Nephron progenitor cell (in vitro differentiated cells): ENCODE results near the gene PFKFB1.
"Not testable (repeated sequence)": the region's sequence is repeated elsewhere in the genome, so short reads cannot be mapped to it uniquely, and the experiment has no call there.

Experiments
- DNase-seq: peaks from one replicate; pipeline ENCODE4 v3.0.0; 2021
- H3K27ac Mint-ChIP-seq: 2 replicates; pipeline ENCODE4 v1.8.0; 2021; ENCODE audit warnings: mild to moderate bottlenecking, moderate library complexity, mixed read lengths
- H3K27me3 Mint-ChIP-seq: 2 replicates; pipeline ENCODE4 v1.8.0; 2021; ENCODE audit warnings: mild to moderate bottlenecking, low read depth, mixed read lengths; ENCODE audit not compliant: poor library complexity
- H3K36me3 Mint-ChIP-seq: 2 replicates; pipeline ENCODE4 v1.8.0; 2021; ENCODE audit warnings: low read depth, mixed read lengths
- H3K4me1 Mint-ChIP-seq: 2 replicates; pipeline ENCODE4 v1.8.0; 2021; ENCODE audit warnings: mixed read lengths
- H3K4me3 Mint-ChIP-seq: 2 replicates; pipeline ENCODE4 v1.8.0; 2021; ENCODE audit warnings: mild to moderate bottlenecking, moderate library complexity, mixed read lengths
- H3K9me3 Mint-ChIP-seq: 2 replicates; pipeline ENCODE4 v1.8.0; 2021; ENCODE audit warnings: mild to moderate bottlenecking, moderate library complexity, mixed read lengths
- TF ChIP-seq, protein P1 (sequence below): fragments of 200-600 bp; sonication (generic); IDR thresholded peaks from 2 replicates; pipeline ENCODE4 v1.5.0; 2021; ENCODE audit warnings: antibody characterized with exemption

PFKFB1 gene

DNA sequence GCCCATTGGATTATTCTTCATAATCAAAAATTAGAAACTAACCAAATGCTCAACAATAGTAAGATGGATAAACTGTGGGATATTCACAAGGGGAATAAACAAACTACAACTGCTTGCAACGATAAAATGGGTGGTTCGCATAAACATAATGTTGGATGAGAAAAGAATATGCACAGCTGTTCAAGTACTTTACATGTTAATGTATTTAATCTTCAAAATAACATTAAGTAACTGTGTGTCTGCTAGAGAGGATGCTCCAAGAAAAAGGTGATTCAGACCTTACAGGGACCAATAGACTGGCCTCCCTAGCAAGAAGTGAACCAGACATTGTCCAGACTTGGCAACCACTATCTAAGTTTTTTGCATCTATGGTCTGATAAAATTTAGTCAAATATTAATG lies 2.3 kb downstream of the PFKFB1 start:
- TF ChIP-seq, protein P1, sequence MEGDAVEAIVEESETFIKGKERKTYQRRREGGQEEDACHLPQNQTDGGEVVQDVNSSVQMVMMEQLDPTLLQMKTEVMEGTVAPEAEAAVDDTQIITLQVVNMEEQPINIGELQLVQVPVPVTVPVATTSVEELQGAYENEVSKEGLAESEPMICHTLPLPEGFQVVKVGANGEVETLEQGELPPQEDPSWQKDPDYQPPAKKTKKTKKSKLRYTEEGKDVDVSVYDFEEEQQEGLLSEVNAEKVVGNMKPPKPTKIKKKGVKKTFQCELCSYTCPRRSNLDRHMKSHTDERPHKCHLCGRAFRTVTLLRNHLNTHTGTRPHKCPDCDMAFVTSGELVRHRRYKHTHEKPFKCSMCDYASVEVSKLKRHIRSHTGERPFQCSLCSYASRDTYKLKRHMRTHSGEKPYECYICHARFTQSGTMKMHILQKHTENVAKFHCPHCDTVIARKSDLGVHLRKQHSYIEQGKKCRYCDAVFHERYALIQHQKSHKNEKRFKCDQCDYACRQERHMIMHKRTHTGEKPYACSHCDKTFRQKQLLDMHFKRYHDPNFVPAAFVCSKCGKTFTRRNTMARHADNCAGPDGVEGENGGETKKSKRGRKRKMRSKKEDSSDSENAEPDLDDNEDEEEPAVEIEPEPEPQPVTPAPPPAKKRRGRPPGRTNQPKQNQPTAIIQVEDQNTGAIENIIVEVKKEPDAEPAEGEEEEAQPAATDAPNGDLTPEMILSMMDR = no peak
- Mint-ChIP-seq H3K27ac (no peak overlapping the region), H3K9me3 (peaks cover 29% of the 10 kb centered on the region), H3K27me3 (peaks cover 32% of the 10 kb centered on the region), H3K4me1 (no peaks in the 10 kb centered on the region), H3K4me3 (no peak overlapping the region), H3K36me3 (no peaks in the 10 kb centered on the region)
- no peak for DNase-seq

DNA sequence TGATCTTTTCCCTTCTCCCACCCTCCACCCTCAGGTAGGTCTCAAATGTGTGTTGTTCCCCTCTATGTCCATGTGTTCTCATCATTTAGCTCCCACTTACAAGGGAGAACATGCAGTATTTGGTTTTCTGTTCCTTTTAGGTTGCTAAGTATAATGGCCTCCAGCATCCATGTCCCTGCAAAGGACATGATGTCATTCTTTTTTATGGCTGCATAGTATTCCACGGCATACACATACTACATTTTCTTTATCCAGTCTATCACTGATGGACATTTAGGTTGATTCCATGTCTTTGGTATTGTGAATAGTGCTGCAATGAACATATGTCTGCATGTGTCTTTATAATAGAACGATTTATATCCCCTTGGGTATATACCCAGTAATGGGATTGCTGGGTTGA lies 10.7 kb downstream of the PFKFB1 start:
- not testable (repeated sequence) for H3K36me3 Mint-ChIP-seq

DNA sequence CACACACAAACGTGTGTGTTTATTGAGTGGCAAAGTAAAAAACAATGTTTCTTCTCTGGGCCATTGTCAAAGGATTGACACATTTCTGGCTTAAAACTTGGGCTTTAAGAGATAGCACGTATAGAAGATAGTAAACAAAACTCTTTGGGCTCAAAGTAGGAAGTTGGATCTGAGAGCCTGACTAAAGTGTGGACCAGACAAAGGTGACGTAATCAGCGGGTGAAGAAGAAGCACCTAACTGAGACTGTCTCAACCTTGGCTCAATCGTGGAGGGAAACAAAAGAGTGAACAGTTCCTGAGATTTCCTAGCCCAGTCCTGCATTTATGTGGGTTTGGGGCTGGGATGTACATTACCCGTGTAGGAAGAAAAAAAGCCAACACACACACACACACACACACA lies 13.7 kb downstream of the PFKFB1 start:
- H3K36me3 Mint-ChIP-seq = no peaks in the 10 kb centered on the region
- H3K27ac Mint-ChIP-seq = no peak overlapping the region
- no peak overlapping the region for H3K4me3 Mint-ChIP-seq
- peaks cover 8% of the 10 kb centered on the region for H3K27me3 Mint-ChIP-seq
- H3K4me1 Mint-ChIP-seq = no peaks in the 10 kb centered on the region
- TF ChIP-seq, protein P1 = no peak
- H3K9me3 Mint-ChIP-seq = peaks cover 43% of the 10 kb centered on the region
- no peak for DNase-seq

More for the DNA sequence above, 10.7 kb downstream of the PFKFB1 start:
- not testable (repeated sequence) for H3K4me1 Mint-ChIP-seq, H3K4me3 Mint-ChIP-seq, DNase-seq, H3K27ac Mint-ChIP-seq
- H3K27me3 Mint-ChIP-seq = peaks cover 13% of the 10 kb centered on the region
- peaks cover 40% of the 10 kb centered on the region for H3K9me3 Mint-ChIP-seq

DNA sequence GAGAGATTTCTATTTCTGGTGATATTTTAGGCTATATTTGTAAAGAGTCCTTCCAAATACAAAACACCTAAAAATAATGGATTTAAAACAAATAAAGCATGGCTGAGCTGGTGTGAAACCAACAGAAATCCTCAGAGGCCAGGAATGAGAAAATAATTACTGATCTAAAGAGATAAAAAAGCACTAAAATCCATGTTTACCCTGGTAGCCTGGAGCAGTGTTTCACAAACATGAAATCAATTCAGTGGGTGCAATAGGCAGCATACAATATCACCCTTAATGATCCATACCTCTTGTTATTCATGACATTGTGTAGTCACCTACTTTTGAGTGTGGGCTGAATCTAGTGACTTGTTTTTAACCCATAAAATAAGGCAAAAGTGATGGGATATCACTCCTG lies 14.6 kb downstream of the PFKFB1 start:
- TF ChIP-seq, protein P1 = no peak
- no peak overlapping the region for H3K4me3 Mint-ChIP-seq
- no peaks in the 10 kb centered on the region for H3K36me3 Mint-ChIP-seq
- H3K4me1 Mint-ChIP-seq = no peaks in the 10 kb centered on the region
- DNase-seq = no peak
- H3K27me3 Mint-ChIP-seq = peaks cover 4% of the 10 kb centered on the region
- no peak overlapping the region for H3K27ac Mint-ChIP-seq
- H3K9me3 Mint-ChIP-seq = peaks cover 52% of the 10 kb centered on the region

DNA sequence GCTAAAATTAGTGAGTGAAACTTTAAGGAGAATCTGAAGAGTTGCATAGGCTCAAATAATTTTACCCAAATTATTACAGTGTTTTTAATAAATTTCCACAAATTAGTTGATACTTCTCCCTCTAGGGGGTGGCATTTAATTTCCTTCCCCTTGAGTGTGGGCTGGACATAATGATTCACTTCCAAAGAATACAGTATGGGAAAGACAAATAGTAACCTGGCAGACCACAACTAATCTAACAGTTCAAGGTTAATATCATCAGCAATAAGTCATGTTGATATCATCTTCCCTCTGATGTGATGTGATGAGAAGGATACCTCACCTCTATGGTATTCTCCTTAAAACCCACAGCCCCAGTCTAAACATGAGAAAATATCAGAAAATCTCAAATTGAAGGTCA lies 15.5 kb downstream of the PFKFB1 start:
- Mint-ChIP-seq H3K9me3 (peaks cover 53% of the 10 kb centered on the region), H3K4me1 (no peaks in the 10 kb centered on the region), H3K27ac (no peak overlapping the region), H3K4me3 (no peak overlapping the region), H3K36me3 (no peaks in the 10 kb centered on the region), H3K27me3 (peaks cover 4% of the 10 kb centered on the region)
- no peak for DNase-seq
- TF ChIP-seq, protein P1 = no peak

DNA sequence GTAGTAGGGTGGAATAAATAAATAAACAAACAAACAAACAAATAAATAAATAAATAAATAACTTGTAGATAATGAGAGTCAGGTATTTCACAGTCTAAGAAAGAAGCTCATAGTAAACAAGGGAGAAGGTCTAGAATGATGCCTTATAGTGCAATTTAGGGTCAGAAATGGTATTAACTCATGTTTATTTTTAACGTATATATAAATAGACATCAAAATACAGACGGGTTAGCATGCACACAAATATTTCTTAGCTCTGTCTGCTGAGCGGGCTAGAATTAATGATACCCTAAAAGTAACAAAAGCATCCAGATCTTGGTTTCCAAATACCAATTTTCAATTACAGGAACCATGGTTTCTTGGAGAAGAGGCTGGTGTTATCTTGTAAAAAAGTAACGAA lies 16.6 kb downstream of the PFKFB1 start:
- H3K4me1 Mint-ChIP-seq = no peaks in the 10 kb centered on the region
- DNase-seq = no peak
- peaks cover 55% of the 10 kb centered on the region for H3K9me3 Mint-ChIP-seq
- no peak overlapping the region for H3K4me3 Mint-ChIP-seq
- no peaks in the 10 kb centered on the region for H3K36me3 Mint-ChIP-seq
- no peak overlapping the region for H3K27ac Mint-ChIP-seq
- TF ChIP-seq, protein P1 = no peak
- peaks cover 4% of the 10 kb centered on the region for H3K27me3 Mint-ChIP-seq
